GM19438 (cell line): ENCODE measurements around the gene SND1.

Experiments
- ATAC-seq: cut with Tn5 transposase; IDR thresholded peaks from one replicate; pipeline ENCODE4 v1.9.1; 2021; ENCODE audit warnings: low read depth; ENCODE audit not compliant: unreplicated experiment

Gene SND1

DNA sequence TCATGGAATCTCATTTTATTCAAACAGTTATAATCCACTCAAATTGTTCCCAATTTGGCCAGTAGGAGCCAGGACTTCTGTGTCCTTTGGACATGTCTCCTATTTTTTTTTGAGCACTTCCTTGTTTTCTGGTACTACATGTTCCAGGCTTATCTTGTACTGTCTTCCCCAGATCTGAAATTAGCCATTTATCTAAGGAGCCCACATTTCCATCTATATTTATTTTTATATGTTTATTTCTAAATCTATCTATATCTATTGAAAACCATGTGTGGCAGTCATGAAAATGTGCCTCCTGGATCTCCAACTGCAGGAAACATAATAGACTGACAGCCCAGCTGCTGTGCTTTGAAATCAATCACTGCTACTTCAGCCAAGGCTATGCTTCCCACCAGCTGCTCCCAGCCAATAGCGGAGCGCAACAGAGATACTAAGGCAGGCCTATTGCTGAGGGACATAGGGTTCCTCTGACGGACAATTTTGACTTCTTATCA is 232.1 kb downstream of the SND1 start:
- no peak for ATAC-seq

DNA sequence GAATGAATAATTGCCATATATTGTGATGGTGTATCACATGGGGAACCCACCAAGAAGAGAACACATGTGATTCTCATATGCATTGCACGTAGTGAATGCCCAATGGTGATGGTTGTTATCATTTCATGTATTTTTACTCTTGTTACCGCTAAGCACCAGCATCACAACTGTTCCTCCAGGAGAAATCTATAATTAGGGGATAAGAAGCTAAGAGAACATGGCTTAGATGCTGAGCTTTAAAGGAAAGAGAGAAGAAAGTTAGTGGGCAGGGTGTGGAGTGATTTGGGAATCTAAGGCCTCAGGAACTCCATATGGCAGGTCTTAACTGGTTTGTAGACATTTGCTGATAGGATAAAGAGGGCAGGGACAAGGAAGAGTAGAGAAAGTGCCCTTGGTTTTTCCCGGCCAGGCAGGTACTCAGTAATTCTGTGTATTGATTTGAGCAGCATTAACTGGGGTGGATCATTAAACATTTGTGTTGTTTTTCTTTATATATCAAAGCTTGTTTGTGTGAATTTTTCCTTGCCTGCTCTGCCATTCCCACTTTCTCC is 233.3 kb downstream of the SND1 start:
- ATAC-seq: no peak

DNA sequence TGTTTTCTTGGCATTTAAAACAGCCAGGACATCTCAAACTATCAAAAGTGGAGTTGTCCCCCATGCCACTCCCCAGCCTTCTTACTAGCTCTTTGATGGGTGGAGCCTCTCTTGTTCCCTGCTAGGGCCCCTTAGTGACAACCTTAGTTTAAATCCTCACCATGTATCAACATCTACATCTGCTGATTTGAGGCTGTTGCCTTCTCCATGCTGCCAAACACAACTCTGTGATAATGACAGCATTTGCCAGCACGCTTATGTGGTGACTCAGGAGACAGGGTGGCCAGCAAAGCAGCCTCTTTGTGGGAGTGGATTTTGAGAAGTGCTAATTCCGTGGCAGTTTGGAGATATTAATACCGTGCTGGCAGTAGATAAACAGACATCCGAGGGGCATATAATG is 233.8 kb downstream of the SND1 start:
- ATAC-seq: no peak

DNA sequence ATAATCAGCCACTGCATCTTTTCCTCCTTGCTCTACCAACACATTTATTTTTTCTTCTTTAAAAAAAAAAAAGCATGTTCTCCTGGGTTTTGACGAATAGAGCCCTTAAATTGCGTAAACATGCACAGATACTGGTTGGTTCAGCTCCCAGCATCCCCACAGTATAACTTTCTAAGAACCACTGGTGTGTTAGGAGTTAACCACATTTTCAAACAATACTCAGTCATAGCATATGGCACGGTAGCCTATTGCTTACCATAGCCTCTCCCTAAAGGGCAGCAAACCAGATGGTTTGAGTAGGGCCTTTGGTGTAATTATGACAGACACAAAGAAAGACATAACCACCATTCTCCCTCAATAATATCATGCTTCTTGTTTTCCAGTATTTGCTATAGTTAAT is 234.3 kb downstream of the SND1 start:
- no peak for ATAC-seq

DNA sequence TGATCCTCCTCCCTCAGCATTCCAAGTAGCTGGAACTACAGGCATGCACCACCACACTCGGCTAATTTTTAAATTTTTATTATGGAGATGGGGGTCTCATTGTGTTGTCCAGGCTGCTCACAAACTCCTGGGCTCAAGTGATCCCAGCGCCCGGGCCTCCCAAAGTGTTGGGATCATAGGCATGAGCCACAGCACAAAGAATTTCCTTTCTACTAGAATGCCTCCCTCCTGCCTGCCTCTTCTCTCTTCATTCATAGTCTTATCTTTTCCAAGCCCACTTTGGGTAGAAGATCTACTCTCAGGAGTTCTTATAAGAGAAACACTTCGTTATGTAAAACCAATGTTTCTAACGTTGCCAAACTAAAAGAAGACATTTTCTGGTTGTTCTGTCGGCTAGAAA is 235.1 kb downstream of the SND1 start:
- no peak for ATAC-seq

DNA sequence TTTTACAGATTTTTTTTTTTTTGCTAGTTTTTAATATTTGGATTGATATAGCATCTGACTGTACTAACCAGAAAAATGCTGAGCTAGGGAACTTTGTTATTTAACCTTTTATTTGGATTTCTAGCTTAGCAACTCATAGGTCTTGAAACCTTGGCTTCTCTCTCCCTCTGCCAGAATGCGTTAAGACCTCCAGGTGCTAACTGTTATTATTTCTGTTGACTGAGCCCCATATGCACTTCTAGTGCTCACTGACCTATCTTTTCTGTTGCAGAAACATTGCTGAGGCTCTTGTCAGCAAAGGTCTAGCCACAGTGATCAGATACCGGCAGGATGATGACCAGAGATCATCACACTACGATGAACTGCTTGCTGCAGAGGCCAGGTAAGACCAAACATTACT is 235.6 kb downstream of the SND1 start:
- no peak for ATAC-seq

DNA sequence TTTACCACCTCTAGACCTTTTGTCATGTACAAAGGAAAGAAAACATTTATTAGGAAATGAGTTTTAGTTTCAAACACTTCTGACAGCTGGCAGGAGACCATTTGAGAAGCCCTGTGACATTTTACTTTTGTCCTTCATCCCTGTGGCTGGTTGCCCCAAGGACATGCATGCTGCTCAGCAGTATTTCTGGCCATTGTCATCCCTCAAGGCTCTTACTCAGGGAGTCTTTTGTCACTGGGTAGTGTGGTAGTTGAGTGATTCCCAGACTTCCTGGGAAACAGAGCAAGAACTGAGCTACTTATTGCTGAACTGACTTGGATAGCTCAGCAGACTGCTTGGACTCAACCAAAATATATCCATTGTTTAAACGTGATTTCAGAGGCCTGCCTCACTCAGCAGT is 236.4 kb downstream of the SND1 start:
- ATAC-seq: no peak

DNA sequence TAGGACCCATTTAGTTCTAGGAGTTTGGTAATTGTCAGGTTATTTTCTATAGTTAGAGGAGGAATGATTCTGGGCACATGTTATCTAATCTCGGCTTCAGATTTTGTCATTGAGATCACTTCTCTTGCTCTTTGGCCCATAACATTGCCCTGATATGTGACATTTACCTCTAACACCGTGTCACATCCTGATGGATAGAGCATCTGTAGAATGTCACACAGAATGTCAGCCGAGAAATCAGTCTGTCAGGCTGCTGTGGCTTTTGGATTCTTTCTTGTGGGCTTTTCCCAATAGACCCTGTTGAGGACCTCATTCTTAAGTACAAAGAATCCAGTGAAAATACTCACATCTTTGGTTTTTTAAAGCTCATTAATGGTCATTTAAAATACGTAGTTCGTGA is 236.8 kb downstream of the SND1 start:
- ATAC-seq: no peak

DNA sequence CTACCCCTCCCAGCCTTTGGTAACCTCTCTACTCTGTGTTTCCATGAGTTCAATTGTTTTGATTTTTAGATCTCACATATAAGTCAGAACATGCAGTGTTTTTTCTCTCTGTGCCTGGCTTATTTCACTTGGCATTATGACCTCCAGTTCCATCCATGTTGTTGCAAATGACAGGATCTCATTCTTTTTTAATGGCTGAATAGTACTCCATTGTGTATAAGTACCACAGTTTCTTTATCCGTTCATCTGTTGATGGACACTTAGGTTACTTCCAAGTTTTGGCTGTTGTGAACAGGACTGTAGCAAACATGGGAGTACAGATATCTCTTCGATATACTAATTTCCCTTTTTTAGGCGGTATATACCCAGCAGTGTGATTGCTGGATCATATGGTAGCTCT is 237.7 kb downstream of the SND1 start:
- no peak for ATAC-seq

DNA sequence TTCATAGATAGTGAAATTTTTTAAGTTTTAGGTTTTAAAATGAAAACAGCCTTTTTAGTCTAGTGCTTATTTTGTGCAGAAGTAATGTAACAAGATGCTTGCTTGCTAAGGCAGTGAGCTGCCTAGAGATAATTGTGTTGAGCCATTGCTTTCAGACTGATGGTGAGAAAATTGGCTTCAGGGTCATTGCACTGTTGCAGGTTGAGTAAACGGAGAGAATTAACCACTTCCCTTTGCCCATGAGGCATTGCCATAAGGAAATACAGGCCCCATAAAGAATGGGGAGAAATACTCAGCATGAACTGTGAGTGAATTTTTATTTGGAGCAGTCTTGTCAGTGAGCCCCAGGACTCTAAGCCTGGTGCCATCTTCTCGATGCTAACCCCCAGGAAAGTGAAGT is 238.7 kb downstream of the SND1 start:
- ATAC-seq: no peak

DNA sequence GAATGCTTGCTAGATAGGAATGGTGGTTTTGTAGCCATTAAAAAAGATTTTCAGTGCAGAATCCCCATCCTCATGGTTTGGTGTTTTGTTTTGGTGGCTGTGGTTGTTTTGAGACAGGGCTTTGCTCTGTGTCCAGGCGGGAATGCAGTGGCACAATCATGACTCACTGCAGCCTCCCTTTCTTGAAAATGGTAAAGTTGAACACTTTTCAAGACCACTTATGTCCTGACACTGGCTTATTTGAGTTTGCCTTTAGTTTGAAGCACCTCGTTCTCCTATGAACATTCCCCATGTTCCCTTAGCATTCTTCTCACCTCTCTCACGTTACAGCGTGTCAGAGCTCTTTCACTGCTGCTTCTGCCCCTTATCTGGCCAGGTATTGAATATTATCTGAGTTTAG is 239.2 kb downstream of the SND1 start:
- ATAC-seq: no peak

DNA sequence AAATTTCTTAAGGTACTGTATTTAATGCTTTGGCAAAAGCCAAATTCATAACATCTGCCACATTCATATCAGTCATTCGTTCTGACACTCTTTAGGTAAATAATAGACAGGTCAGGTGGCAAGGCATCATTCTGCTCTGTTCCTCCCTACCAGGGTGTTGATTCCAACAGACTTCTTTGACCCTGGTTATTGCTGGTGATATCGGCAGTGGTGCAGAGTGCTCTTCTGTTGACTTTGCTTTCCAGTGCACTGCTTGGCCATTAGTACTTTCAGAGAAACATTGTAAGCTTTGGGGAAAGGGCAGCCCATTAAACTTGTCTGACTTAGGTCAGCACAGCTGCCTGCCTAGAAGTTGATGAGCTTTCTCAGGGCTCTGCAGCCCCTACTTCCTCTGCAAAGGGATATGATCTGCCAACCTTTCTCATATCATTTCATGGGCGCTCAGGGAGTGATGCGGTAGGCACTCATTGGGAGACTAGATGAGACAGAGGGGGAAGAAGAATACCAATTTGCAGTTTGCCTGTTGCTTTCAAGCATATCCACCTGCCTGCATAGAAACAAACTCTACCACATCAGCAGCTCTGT is 240.0 kb downstream of the SND1 start:
- no peak for ATAC-seq

DNA sequence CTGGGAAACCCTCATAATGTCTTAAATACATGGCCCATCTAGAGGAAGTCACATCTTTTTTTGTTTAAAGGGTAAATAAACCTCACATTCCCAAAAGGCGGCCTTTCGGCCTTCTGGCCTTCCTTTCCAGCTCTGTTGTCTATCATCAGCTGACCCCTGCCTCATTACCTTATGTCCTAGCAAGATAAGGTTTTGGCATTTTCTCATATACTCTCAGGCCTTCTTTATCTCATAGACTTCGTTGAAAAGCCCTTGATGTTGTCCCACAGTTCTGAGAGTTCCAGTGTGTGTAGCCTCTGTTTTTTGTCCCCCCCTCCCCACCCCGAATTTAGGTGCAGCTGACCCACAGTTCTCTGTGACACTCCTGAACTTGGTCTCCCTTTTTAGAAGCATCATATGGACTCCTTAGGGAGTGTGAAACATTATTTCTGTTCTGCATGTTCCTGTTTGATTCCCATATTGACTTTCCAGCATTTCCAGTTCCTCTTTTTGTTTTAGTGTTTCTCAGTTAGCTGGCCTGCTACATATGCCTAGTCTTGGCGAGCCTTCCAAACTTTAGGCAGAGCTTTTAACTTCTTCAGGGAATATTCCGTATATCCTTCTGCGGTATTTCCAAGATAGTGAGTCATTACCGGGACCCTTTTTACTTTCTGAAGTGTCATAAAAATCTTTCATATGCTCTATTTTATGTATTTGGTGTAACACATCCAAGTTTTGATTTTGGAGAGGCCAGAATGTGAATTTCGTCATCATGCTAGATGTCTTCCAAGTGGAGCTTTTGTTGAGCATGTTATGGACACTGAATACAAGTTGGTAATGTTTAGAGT is 240.7 kb downstream of the SND1 start:
- ATAC-seq: no peak

DNA sequence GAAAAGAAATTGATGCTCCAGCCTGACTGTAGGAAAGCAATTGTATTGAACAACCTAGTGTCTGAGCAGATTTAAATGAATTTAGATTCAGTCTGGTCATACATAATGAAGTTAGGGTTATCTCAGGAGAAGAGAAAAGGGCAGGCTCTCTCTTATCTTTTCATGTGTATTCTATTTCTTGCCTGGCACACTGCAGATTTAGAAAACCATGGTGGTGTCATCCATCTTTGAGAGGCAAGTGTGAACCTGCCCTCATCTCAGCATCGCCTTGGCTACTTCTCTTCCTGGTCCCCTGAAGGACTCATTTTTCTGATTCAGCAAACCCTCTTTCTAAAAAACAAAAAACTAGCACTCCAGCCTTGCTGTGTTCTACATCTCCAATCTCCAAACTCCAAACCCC is 241.6 kb downstream of the SND1 start:
- no peak for ATAC-seq

DNA sequence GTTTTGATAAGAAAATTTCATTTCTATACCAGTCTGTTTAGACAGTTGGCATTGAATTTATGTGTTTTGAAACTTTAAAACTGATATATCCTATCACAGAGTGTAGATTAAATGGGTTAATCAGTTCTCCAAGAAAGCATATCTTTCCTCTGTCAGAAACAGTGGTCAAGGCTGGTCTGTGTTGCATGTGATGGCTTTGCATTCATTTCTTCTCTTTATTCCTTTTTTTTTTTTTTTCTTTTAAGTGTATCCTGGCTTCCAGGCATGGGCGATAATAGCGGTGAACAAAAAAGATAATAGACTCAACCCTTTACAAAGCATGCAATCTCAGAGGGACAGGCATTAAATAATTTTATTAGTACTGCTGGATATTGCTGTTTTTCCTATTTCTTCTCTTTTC is 242.6 kb downstream of the SND1 start:
- no peak for ATAC-seq

DNA sequence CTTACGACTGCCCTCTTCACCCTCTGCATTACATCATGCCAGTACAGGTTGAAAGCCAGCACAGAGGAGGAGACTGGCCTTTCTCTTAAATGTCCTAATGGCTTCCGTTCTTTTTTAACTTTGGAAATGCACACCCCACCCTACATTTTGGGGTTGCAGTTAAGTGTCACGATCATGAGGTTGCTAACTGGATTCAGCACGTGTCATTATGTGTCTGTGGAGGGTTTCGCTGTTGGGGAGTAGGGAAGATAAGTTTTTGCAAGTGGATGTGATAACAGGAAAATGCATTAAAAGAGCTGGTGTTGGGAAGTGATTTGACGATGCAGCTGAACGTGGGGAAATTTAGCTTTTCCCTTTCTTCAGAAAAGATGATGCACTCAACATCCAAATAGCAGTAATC is 243.4 kb downstream of the SND1 start:
- no peak for ATAC-seq

DNA sequence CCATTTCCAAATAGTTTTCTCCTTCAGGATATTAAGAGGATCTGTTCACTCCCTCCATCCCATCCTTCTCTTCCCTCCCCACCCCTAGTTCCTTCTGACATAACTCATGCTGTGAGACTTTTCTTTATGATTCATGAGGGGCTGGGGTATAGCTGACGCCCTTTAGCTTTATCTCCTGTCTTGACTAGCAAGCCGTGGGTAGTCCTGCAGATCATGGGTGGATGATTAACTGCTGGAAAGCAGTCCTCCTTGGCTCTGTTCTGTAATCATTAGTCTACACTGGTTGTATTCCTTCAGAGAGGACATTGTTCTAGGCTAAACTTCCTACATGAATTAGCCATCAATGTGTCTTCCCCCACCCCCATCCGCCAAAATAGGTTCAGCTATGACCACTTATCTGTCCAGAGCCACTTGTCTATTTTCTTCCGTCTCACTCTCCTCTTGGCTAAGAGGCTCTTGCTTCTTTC is 243.9 kb downstream of the SND1 start:
- no peak for ATAC-seq

DNA sequence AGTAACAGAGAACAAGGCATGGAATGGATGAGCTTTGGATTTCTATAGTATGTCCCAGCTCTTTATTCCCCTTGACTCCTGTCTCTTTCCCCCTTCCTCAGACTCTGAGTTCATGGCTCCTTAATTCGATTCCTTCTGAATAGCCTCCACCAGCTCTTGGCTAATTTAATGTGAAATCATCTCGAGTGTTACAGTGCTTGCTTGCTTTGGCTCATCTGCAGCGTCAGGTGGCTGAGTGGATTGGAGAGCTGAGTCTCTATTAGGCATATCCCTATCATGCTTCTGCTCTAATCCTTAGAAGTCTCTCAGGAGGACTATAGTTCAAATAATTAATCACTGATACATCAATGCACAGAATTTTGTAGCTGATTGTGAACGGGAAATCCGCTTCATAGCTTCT is 244.7 kb downstream of the SND1 start:
- no peak for ATAC-seq

DNA sequence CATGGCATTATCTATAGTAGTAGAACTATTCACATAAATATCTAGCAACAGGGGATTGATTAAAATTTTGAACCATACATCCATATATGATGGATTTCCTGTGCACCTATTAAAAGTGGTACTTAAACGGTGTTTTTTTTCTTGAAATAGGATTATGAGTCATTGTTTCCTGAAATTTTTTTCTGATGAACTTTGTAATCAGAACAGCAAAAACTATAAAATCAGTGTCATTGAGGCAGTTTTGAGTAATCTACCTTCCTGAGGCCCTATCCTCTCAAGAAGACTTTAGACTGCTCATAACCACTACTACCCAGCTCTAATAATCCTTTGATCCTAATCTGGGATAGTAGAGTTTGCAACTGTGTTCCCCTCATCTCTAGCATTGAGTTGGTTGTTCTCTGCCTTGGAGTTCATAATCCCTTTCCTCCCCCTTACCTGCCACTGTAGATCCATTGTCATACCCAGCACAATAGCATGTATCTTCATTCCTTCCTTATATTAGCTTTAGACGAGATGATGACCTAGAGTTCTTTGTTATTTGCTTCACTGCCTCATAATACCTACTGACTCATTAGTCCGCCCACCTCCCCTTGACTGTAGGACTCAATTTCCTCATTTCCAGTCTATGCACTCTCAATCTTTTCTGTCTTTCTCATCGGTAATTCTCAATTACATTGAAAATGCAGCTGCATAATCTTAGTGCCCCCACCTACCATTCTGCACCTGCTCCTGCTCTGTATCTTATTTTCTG is 245.9 kb downstream of the SND1 start:
- ATAC-seq: no peak

DNA sequence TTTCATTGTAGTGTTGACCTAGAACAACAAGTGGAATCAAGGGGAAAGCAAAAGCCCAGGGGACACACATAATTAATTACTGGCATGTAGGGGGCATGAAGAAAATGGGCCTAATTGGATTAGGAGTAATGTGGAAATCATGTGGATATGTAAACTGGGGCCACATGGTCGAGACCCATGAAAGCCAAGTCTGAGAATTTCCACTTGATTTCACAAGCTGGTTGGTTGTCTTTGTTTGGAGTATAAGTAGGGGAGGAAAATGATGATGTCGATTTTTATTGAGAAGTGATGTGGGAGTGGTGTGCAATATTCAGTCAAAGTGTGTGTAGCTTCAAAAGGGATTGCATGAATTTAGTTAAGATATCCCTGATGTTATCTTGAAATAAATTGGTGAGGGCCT is 247.4 kb downstream of the SND1 start:
- ATAC-seq: no peak

DNA sequence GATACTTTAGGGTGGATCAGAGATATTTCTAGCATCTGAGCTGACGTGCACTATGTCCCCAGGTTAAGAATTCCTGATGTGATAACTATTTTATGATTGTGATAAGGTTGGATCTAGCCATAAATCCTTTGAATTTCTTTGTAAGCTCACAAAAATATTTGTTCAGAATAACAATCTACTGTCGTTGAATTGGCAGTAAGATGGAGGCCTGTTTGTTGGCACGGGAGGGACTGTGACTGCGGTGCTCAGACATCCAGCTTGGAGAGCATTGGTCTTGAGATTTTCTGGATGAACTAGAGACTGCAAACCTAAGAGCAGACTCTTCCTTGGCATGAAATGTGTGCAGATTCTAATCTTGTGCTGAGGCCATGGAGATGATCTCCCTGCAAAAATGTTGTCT is 248.1 kb downstream of the SND1 start:
- ATAC-seq: no peak
